HepG2 (cell line): ENCODE data around the gene PTGR2. TPM values are rescaled to one million over a fixed set of nuclear protein-coding genes. Genes with fewer than 3 reads are reported as not detected.

Experiments
- FIP1L1 ChIP-seq: fragments of 200-400 bp; formaldehyde crosslinking; IDR thresholded peaks from 2 replicates; pipeline ENCODE4 v1.6.1; 2018; ENCODE audit warnings: low read depth, mild to moderate bottlenecking, low read length, moderate library complexity, borderline replicate concordance; ENCODE audit not compliant: insufficient read depth
- FOXK1 ChIP-seq: sonication (generic); formaldehyde crosslinking; IDR thresholded peaks from 2 replicates; pipeline ENCODE4 v1.4.0; 2020; ENCODE audit warnings: low read depth, missing genetic modification reagents, borderline replicate concordance
- HMG20A ChIP-seq: IDR thresholded peaks from 2 replicates; pipeline ENCODE4 v1.6.1; 2016; ENCODE audit warnings: borderline replicate concordance
- KIAA2018 ChIP-seq: sonication (generic); formaldehyde crosslinking; IDR thresholded peaks from 2 replicates; pipeline ENCODE4 v1.5.0; 2020; ENCODE audit warnings: mild to moderate bottlenecking, missing genetic modification reagents, borderline replicate concordance
- KLF12 ChIP-seq: sonication (generic); formaldehyde crosslinking; IDR thresholded peaks from 2 replicates; pipeline ENCODE4 v1.4.0; 2020; ENCODE audit warnings: missing genetic modification reagents, borderline replicate concordance
- MAFF ChIP-seq: IDR thresholded peaks from 2 replicates; pipeline ENCODE4 v1.6.1; 2011; ENCODE audit warnings: low read depth, low read length, improper control_type of control experiment
- MLX ChIP-seq: IDR thresholded peaks from 2 replicates; pipeline ENCODE4 v1.6.1; 2016
- NFKB2 ChIP-seq: sonication (generic); formaldehyde crosslinking; IDR thresholded peaks from 2 replicates; pipeline ENCODE4 v1.4.0; 2020; ENCODE audit warnings: missing genetic modification reagents, borderline replicate concordance
- NR3C1 ChIP-seq: sonication (generic); formaldehyde crosslinking; IDR thresholded peaks from 2 replicates; pipeline ENCODE4 v1.4.0; 2020; ENCODE audit warnings: missing genetic modification reagents
- PTBP1 ChIP-seq: fragments of 200-400 bp; formaldehyde crosslinking; IDR thresholded peaks from 2 replicates; pipeline ENCODE4 v1.6.1; 2018; ENCODE audit warnings: low read length, low read depth; ENCODE audit not compliant: poor library complexity, severe bottlenecking
- RAD51 ChIP-seq: fragments of 450-650 bp; IDR thresholded peaks from 2 replicates; pipeline ENCODE4 v1.6.1; 2016; ENCODE audit warnings: borderline replicate concordance
- ZBTB33 ChIP-seq: sonication (generic); formaldehyde crosslinking; IDR thresholded peaks from 2 replicates; pipeline ENCODE4 v1.4.0; 2020; ENCODE audit warnings: missing genetic modification reagents
- ZNF10 ChIP-seq: sonication (generic); formaldehyde crosslinking; IDR thresholded peaks from 2 replicates; pipeline ENCODE4 v1.4.0; 2020; ENCODE audit warnings: mild to moderate bottlenecking, low read depth, missing genetic modification reagents, borderline replicate concordance
- ZNF143 ChIP-seq: sonication (generic); formaldehyde crosslinking; IDR thresholded peaks from 2 replicates; pipeline ENCODE4 v1.4.0; 2020; ENCODE audit warnings: missing genetic modification reagents
- ZNF30 ChIP-seq: sonication (generic); formaldehyde crosslinking; IDR thresholded peaks from 2 replicates; pipeline ENCODE4 v1.5.0; 2020; ENCODE audit warnings: mild to moderate bottlenecking, missing genetic modification reagents
- ZNF382 ChIP-seq: sonication (generic); formaldehyde crosslinking; IDR thresholded peaks from 2 replicates; pipeline ENCODE4 v1.5.0; 2020; ENCODE audit warnings: missing genetic modification reagents, mild to moderate bottlenecking, borderline replicate concordance
- ZNF414 ChIP-seq: sonication (generic); formaldehyde crosslinking; IDR thresholded peaks from 2 replicates; pipeline ENCODE4 v1.5.0; 2020; ENCODE audit warnings: missing genetic modification reagents
- ZNF644 ChIP-seq: IDR thresholded peaks from 2 replicates; pipeline ENCODE4 v1.6.1; 2016; ENCODE audit warnings: low read depth
- ZNF792 ChIP-seq: IDR thresholded peaks from 2 replicates; pipeline ENCODE4 v1.6.1; 2016
- ZNF850 ChIP-seq: sonication (generic); formaldehyde crosslinking; conservative IDR thresholded peaks from 2 replicates; pipeline ENCODE4 v1.9.0; 2021; ENCODE audit warnings: mild to moderate bottlenecking, missing genetic modification reagents
- polyA plus RNA-seq, 8 experiments: library from polyadenylated mRNA; depleted of rRNA in 3 of 8; stranded (reverse) in 7 of 8; unstranded in 1 of 8; fragments of >200 nt; fragmentation: Illumina TruSeq in 4 of 8; extraction: Trizol in 4 of 8; gene quantifications; 2 replicates each; pipeline versions ENCODE4 v1.2.1 to v1.2.3, GENCODE V29; 2011 to 2016; ENCODE audit warnings: low read depth in 4 of 8, missing spikeins in 1 of 8, mixed read lengths in 1 of 8; ENCODE audit not compliant: insufficient read depth in 1 of 8
- total RNA-seq, 5 experiments: library from RNA; depleted of rRNA; stranded (reverse); fragments of >200 nt; fragmentation: Illumina TruSeq; extraction: Trizol; gene quantifications; 2 replicates each; pipeline ENCODE4 v1.2.3, GENCODE V29; 2016; ENCODE audit warnings: low read depth in 1 of 5

Gene PTGR2
- total and polyA plus RNA-seq, 2 of the 13 experiments (the other 11 are each of a cell fraction or from before 2014, with no cell fraction given): 3.0 to 4.3 TPM

DNA sequence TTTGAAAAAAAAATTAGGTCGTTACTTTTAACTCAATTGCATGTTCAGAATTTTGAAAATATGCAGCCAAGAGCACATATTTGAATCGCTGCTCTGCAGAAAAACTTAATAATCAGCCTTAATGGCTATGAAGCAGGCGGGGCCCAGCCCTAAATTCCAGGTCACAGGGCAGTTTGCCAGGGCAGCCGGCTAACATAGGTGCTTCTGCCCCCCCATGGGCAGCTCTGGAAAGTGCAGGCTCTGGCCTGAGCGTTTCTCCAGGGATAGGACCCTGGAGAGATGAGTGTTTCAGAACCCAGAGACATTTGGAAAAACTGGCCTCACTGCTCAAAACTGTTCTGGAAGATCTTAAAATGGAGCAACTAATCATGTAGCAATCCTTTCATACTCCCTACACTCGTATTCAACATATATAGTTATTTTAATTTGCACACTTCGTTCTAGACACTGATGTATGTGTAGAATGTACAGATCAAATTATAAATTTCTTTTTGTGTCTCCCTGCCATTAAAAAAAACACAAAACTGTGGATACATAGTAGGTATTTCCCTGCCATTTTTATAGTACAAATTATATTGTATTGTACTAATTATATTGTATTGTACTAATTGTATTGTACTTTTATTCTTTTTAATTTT lies 26.0 kb upstream of the PTGR2 start (continued):
- TF ChIP-seq ZNF792 (CRISPR knock-in tag): 0 out of 2 replicates have a peak, but pooled peaks have one; percentile 23
- TF ChIP-seq RAD51: no peak
- no peak for TF ChIP-seq NR3C1 (CRISPR knock-in tag)
- TF ChIP-seq ZNF10: no peak
- no peak for TF ChIP-seq ZNF143 (CRISPR knock-in tag)
- 0 out of 2 replicates have a peak, but pooled peaks have one; percentile 29 for TF ChIP-seq KLF12 (CRISPR knock-in tag)
- TF ChIP-seq PTBP1: no peak
- no peak for TF ChIP-seq MAFF
- TF ChIP-seq ZNF30 (CRISPR knock-in tag): no peak
- TF ChIP-seq MLX (CRISPR knock-in tag): no peak
- TF ChIP-seq KIAA2018 (CRISPR knock-in tag): no peak
- TF ChIP-seq FIP1L1: no peak
- no peak for TF ChIP-seq ZNF644 (CRISPR knock-in tag)
- no peak for TF ChIP-seq HMG20A
- TF ChIP-seq ZNF382 (CRISPR knock-in tag): no peak
- no peak for TF ChIP-seq ZBTB33 (CRISPR knock-in tag)
- TF ChIP-seq ZNF850: no peak
- no peak for TF ChIP-seq FOXK1
- no peak for TF ChIP-seq NFKB2 (CRISPR knock-in tag)
- no peak for TF ChIP-seq ZNF414 (CRISPR knock-in tag)
